HepG2 (cell line): ENCODE data around the gene MCRS1. TPM values are rescaled to one million over a fixed set of nuclear protein-coding genes. Genes with fewer than 3 reads are reported as not detected.
A peak's percentile ranks its signal among the peaks of the same experiment; 100 is the strongest.

Experiments used
- ARNTL ChIP-seq: sonication (generic); formaldehyde crosslinking; IDR thresholded peaks from 2 replicates; pipeline ENCODE4 v1.4.0; 2020; ENCODE audit warnings: mild to moderate bottlenecking, missing genetic modification reagents
- FUBP1 ChIP-seq: sonication (generic); formaldehyde crosslinking; IDR thresholded peaks from 2 replicates; pipeline ENCODE4 v1.5.1; 2020; ENCODE audit warnings: missing genetic modification reagents, mild to moderate bottlenecking, borderline replicate concordance
- GPBP1L1 ChIP-seq: sonication (generic); formaldehyde crosslinking; IDR thresholded peaks from 2 replicates; pipeline ENCODE4 v1.5.0; 2020; ENCODE audit warnings: mild to moderate bottlenecking, missing genetic modification reagents
- GTF2F1 ChIP-seq: fragments of 150-350 bp; IDR thresholded peaks from 2 replicates; pipeline ENCODE4 v1.6.1; 2014; ENCODE audit warnings: low read length
- HCFC1 ChIP-seq: fragments of 150-350 bp; IDR thresholded peaks from 2 replicates; pipeline ENCODE4 v1.6.1; 2014; ENCODE audit warnings: low read depth, low read length
- HMGXB4 ChIP-seq, 2 experiments: sonication (generic) in 1 of 2; formaldehyde crosslinking in 1 of 2; IDR thresholded peaks; 2 replicates each; pipeline versions ENCODE4 v1.4.0 to v1.6.1; 2018 to 2020; ENCODE audit warnings: missing genetic modification reagents in 2 of 2, borderline replicate concordance in 1 of 2, low read depth in 1 of 2, mild to moderate bottlenecking in 1 of 2, missing biosample characterization in 1 of 2
- IRF9 ChIP-seq: sonication (generic); formaldehyde crosslinking; IDR thresholded peaks from 2 replicates; pipeline ENCODE4 v1.8.0; 2022; ENCODE audit warnings: missing genetic modification reagents, mild to moderate bottlenecking, borderline replicate concordance
- KDM5B ChIP-seq: sonication (generic); formaldehyde crosslinking; IDR thresholded peaks from 2 replicates; pipeline ENCODE4 v1.4.0; 2020; ENCODE audit warnings: missing genetic modification reagents, mild to moderate bottlenecking, borderline replicate concordance
- MIXL1 ChIP-seq: IDR thresholded peaks from 2 replicates; pipeline ENCODE4 v1.6.1; 2016
- MYPOP ChIP-seq: sonication (generic); formaldehyde crosslinking; IDR thresholded peaks from 2 replicates; pipeline ENCODE4 v1.8.1; 2023; ENCODE audit warnings: mild to moderate bottlenecking, moderate library complexity, missing genetic modification reagents
- MZF1 ChIP-seq: sonication (generic); formaldehyde crosslinking; IDR thresholded peaks from 2 replicates; pipeline ENCODE4 v1.8.1; 2023; ENCODE audit warnings: mild to moderate bottlenecking, missing genetic modification reagents, borderline replicate concordance
- NR2F6 ChIP-seq, 2 experiments: IDR thresholded peaks; 2 replicates each; pipeline ENCODE4 v1.6.1; 2016; ENCODE audit warnings: antibody characterized with exemption in 1 of 2, mild to moderate bottlenecking in 1 of 2
- PHF5A ChIP-seq: IDR thresholded peaks from one replicate; pipeline ENCODE4 v1.6.1; 2018; ENCODE audit warnings: low read depth, missing genetic modification reagents; ENCODE audit not compliant: unreplicated experiment
- SP1 ChIP-seq, 2 experiments: fragments of 450-650 bp in 1 of 2; sonication (generic) in 1 of 2; formaldehyde crosslinking in 1 of 2; IDR thresholded peaks; 2 replicates each; pipeline versions ENCODE4 v1.4.0 to v1.6.1; 2016 to 2020; ENCODE audit warnings: missing genetic modification reagents in 1 of 2
- THRA ChIP-seq: sonication (generic); formaldehyde crosslinking; IDR thresholded peaks from 2 replicates; pipeline ENCODE4 v1.4.0; 2020; ENCODE audit warnings: missing genetic modification reagents, borderline replicate concordance
- TOE1 ChIP-seq: sonication (generic); formaldehyde crosslinking; IDR thresholded peaks from 2 replicates; pipeline ENCODE4 v1.4.0; 2020; ENCODE audit warnings: mild to moderate bottlenecking, missing genetic modification reagents
- U2AF2 ChIP-seq: fragments of 200-400 bp; formaldehyde crosslinking; IDR thresholded peaks from 2 replicates; pipeline ENCODE4 v1.6.1; 2017; ENCODE audit warnings: low read depth, mild to moderate bottlenecking, low read length
- ZNF20 ChIP-seq: sonication (generic); formaldehyde crosslinking; IDR thresholded peaks from 2 replicates; pipeline ENCODE4 v1.4.0; 2020; ENCODE audit warnings: mild to moderate bottlenecking, moderate library complexity, missing genetic modification reagents
- ZNF430 ChIP-seq: sonication (generic); formaldehyde crosslinking; IDR thresholded peaks from 2 replicates; pipeline ENCODE4 v1.9.0; 2021; ENCODE audit warnings: mild to moderate bottlenecking, missing genetic modification reagents
- ZNF501 ChIP-seq: sonication (generic); formaldehyde crosslinking; IDR thresholded peaks from 2 replicates; pipeline ENCODE4 v1.5.1; 2020; ENCODE audit warnings: mild to moderate bottlenecking, moderate library complexity, missing genetic modification reagents
- ZNF556 ChIP-seq: sonication (generic); formaldehyde crosslinking; IDR thresholded peaks from 2 replicates; pipeline ENCODE4 v1.4.0; 2020; ENCODE audit warnings: mild to moderate bottlenecking, missing genetic modification reagents, borderline replicate concordance
- polyA plus RNA-seq, 8 experiments: library from polyadenylated mRNA; depleted of rRNA in 3 of 8; stranded (reverse) in 7 of 8; unstranded in 1 of 8; fragments of >200 nt; fragmentation: Illumina TruSeq in 4 of 8; extraction: Trizol in 4 of 8; gene quantifications; 2 replicates each; pipeline versions ENCODE4 v1.2.1 to v1.2.3, GENCODE V29; 2011 to 2016; ENCODE audit warnings: low read depth in 4 of 8, missing spikeins in 1 of 8, mixed read lengths in 1 of 8; ENCODE audit not compliant: insufficient read depth in 1 of 8
- total RNA-seq, 5 experiments: library from RNA; depleted of rRNA; stranded (reverse); fragments of >200 nt; fragmentation: Illumina TruSeq; extraction: Trizol; gene quantifications; 2 replicates each; pipeline ENCODE4 v1.2.3, GENCODE V29; 2016; ENCODE audit warnings: low read depth in 1 of 5

The MCRS1 gene
- total and polyA plus RNA-seq, 2 of the 13 experiments (the other 11 are each of a cell fraction or from before 2014, with no cell fraction given): 51.0 to 66.3 TPM

- no peak for TF ChIP-seq FUBP1 (CRISPR knock-in tag)
- TF ChIP-seq U2AF2: no peak
- no peak for TF ChIP-seq ZNF430
- no peak for TF ChIP-seq ARNTL (CRISPR knock-in tag)
- no peak for TF ChIP-seq IRF9 (CRISPR knock-in tag)
- TF ChIP-seq HMGXB4 (CRISPR knock-in tag; IDR thresholded peaks at IDR 0.05; ENCODE audit: borderline replicate concordance in 1 of 2, low read depth in 1 of 2): 0 out of 4 replicates have a peak, but pooled peaks of 1 of the 2 experiments have one; percentile 22
- no peak for TF ChIP-seq ZNF20 (CRISPR knock-in tag)
- no peak for TF ChIP-seq TOE1
- no peak for TF ChIP-seq NR2F6 (IDR thresholded peaks at IDR 0.05)
- 0 out of 2 replicates have a peak, but pooled peaks have one; percentile 9 for TF ChIP-seq NR2F6 (CRISPR knock-in tag; IDR thresholded peaks at IDR 0.05)
- 0 out of 2 replicates have a peak, but pooled peaks have one; percentile 28 for TF ChIP-seq THRA
- no peak for TF ChIP-seq ZNF556 (CRISPR knock-in tag)
- TF ChIP-seq PHF5A (CRISPR knock-in tag): no peak
- TF ChIP-seq MYPOP: no peak
- TF ChIP-seq GTF2F1: no peak
- TF ChIP-seq SP1 (IDR thresholded peaks at IDR 0.05): no peak
- no peak for TF ChIP-seq SP1 (CRISPR knock-in tag; IDR thresholded peaks at IDR 0.05)
- no peak for TF ChIP-seq KDM5B (CRISPR knock-in tag)
- no peak for TF ChIP-seq GPBP1L1
- TF ChIP-seq MIXL1: peak; percentile 82
- no peak for TF ChIP-seq HCFC1
- no peak for TF ChIP-seq MZF1 (CRISPR knock-in tag)
- no peak for TF ChIP-seq ZNF501 (CRISPR knock-in tag)
Observed at GRCh38 chr12:49553512-49554088, 14.3 kb downstream of the MCRS1 start (continued).
